WTC11 (cell line): ENCODE data around the gene GADL1. TPM values are rescaled to one million over a fixed set of nuclear protein-coding genes. Genes with fewer than 3 reads are reported as not detected.

Experiments
- ATAC-seq: fragments of 200-7000 bp; cut with Tn5 transposase; 2 replicates; pipeline ENCODE4 v1.10.0; 2021; ENCODE audit warnings: mild to moderate bottlenecking, moderate library complexity
- CTCF ChIA-PET: fragments of 300-600 bp; sonication (Branson Sonifier 250); formaldehyde crosslinking; loops from one replicate; lab custom pipeline; 2021; ENCODE audit warnings: antibody characterized with exemption; lab: Charles Lee
- POLR2A ChIA-PET: fragments of 350-600 bp; sonication (Branson Sonifier 250); formaldehyde crosslinking; loops from one replicate; lab custom pipeline; 2021; ENCODE audit warnings: antibody characterized with exemption; lab: Charles Lee
- DNase-seq: peaks from one replicate; pipeline ENCODE4 v3.0.0; 2021; ENCODE audit warnings: low spot score
- H3K27ac Mint-ChIP-seq: 2 replicates; pipeline ENCODE4 v1.8.0; 2021; ENCODE audit warnings: mixed read lengths
- H3K27me3 Mint-ChIP-seq: 2 replicates; pipeline ENCODE4 v1.8.0; 2021; ENCODE audit warnings: low read depth, mild to moderate bottlenecking, moderate library complexity, mixed read lengths
- H3K36me3 Mint-ChIP-seq: 2 replicates; pipeline ENCODE4 v1.8.0; 2021; ENCODE audit warnings: mixed read lengths
- H3K4me1 Mint-ChIP-seq: 2 replicates; pipeline ENCODE4 v1.8.0; 2022; ENCODE audit warnings: mixed read lengths
- H3K4me3 Mint-ChIP-seq: 2 replicates; pipeline ENCODE4 v1.8.0; 2021; ENCODE audit warnings: mild to moderate bottlenecking, moderate library complexity, mixed read lengths
- H3K9me3 Mint-ChIP-seq: 2 replicates; pipeline ENCODE4 v1.8.0; 2021; ENCODE audit warnings: mixed read lengths
- ATF1 ChIP-seq: sonication (generic); formaldehyde crosslinking; IDR thresholded peaks from 2 replicates; pipeline ENCODE4 v1.8.1; 2023; ENCODE audit warnings: mild to moderate bottlenecking, moderate library complexity, missing genetic modification reagents
- CREB1 ChIP-seq: sonication (generic); formaldehyde crosslinking; IDR thresholded peaks from 2 replicates; pipeline ENCODE4 v1.8.0; 2023; ENCODE audit warnings: mild to moderate bottlenecking, missing genetic modification reagents
- CREM ChIP-seq: sonication (generic); formaldehyde crosslinking; IDR thresholded peaks from 2 replicates; pipeline ENCODE4 v1.8.1; 2022; ENCODE audit warnings: mild to moderate bottlenecking, missing genetic modification reagents, moderate library complexity
- E2F1 ChIP-seq: sonication (generic); formaldehyde crosslinking; IDR thresholded peaks from 2 replicates; pipeline ENCODE4 v1.8.0; 2022; ENCODE audit warnings: mild to moderate bottlenecking, missing genetic modification reagents
- GTF2I ChIP-seq: fragments of 250-450 bp; sonication (Bioruptor Pico); conservative IDR thresholded peaks from 2 replicates; pipeline ENCODE4 v1.4.0; 2021; ENCODE audit warnings: mild to moderate bottlenecking
- IRF2 ChIP-seq: sonication (generic); formaldehyde crosslinking; IDR thresholded peaks from 2 replicates; pipeline ENCODE4 v1.8.0; 2022; ENCODE audit warnings: low read depth, missing genetic modification reagents, borderline replicate concordance
- JAZF1 ChIP-seq: fragments of 250-450 bp; sonication (Bioruptor Pico); IDR thresholded peaks from 2 replicates; pipeline ENCODE4 v1.9.0; 2021; ENCODE audit warnings: moderate library complexity, mild to moderate bottlenecking, inconsistent platforms
- MAX ChIP-seq: sonication (generic); formaldehyde crosslinking; IDR thresholded peaks from 2 replicates; pipeline ENCODE4 v1.8.0; 2022; ENCODE audit warnings: mild to moderate bottlenecking, missing genetic modification reagents
- MXD4 ChIP-seq: fragments of 250-450 bp; sonication (Bioruptor Pico); IDR thresholded peaks from 2 replicates; pipeline ENCODE4 v1.8.0; 2021; ENCODE audit warnings: mild to moderate bottlenecking, moderate library complexity, borderline replicate concordance
- MYBL2 ChIP-seq: sonication (generic); formaldehyde crosslinking; IDR thresholded peaks from 2 replicates; pipeline ENCODE4 v1.8.1; 2023; ENCODE audit warnings: mild to moderate bottlenecking, moderate library complexity, missing genetic modification reagents
- NFE2L1 ChIP-seq: sonication (generic); formaldehyde crosslinking; IDR thresholded peaks from 2 replicates; pipeline ENCODE4 v1.8.1; 2023; ENCODE audit warnings: missing genetic modification reagents
- NR3C1 ChIP-seq: sonication (generic); formaldehyde crosslinking; conservative IDR thresholded peaks from 2 replicates; pipeline ENCODE4 v1.8.1; 2023; ENCODE audit warnings: low read depth, mild to moderate bottlenecking, missing genetic modification reagents
- RELA ChIP-seq: sonication (generic); formaldehyde crosslinking; IDR thresholded peaks from 2 replicates; pipeline ENCODE4 v1.8.1; 2022; ENCODE audit warnings: missing genetic modification reagents, mild to moderate bottlenecking, borderline replicate concordance
- SMAD4 ChIP-seq: sonication (generic); formaldehyde crosslinking; IDR thresholded peaks from 2 replicates; pipeline ENCODE4 v1.8.0; 2022; ENCODE audit warnings: mild to moderate bottlenecking, missing genetic modification reagents
- TEAD1 ChIP-seq: sonication (generic); formaldehyde crosslinking; IDR thresholded peaks from 2 replicates; pipeline ENCODE4 v1.8.0; 2022; ENCODE audit warnings: mild to moderate bottlenecking, missing genetic modification reagents
- USF1 ChIP-seq: sonication (generic); formaldehyde crosslinking; IDR thresholded peaks from 2 replicates; pipeline ENCODE4 v1.8.0; 2022; ENCODE audit warnings: mild to moderate bottlenecking, missing genetic modification reagents
- ZNF138 ChIP-seq: sonication (generic); formaldehyde crosslinking; conservative IDR thresholded peaks from 2 replicates; pipeline ENCODE4 v1.8.1; 2022; ENCODE audit warnings: mild to moderate bottlenecking, moderate library complexity, missing genetic modification reagents
- ZNF232 ChIP-seq: sonication (generic); formaldehyde crosslinking; IDR thresholded peaks from 2 replicates; pipeline ENCODE4 v1.8.0; 2022; ENCODE audit warnings: mild to moderate bottlenecking, missing genetic modification reagents
- ZNF263 ChIP-seq: sonication (generic); formaldehyde crosslinking; IDR thresholded peaks from 2 replicates; pipeline ENCODE4 v1.8.1; 2022; ENCODE audit warnings: low read depth, mild to moderate bottlenecking, moderate library complexity, missing genetic modification reagents
- ZNF317 ChIP-seq: sonication (generic); formaldehyde crosslinking; IDR thresholded peaks from 2 replicates; pipeline ENCODE4 v1.8.1; 2023; ENCODE audit warnings: low read depth, mild to moderate bottlenecking, moderate library complexity, missing genetic modification reagents, borderline replicate concordance
- ZNF671 ChIP-seq: fragments of 250-450 bp; sonication (Bioruptor Pico); IDR thresholded peaks from 2 replicates; pipeline ENCODE4 v1.8.0; 2021; ENCODE audit warnings: mild to moderate bottlenecking
- total RNA-seq: library from RNA; stranded (reverse); gene quantifications from 3 replicates; pipeline ENCODE4 v1.2.3, GENCODE V29; 2021
- TF ChIP-seq, protein P1 (sequence below): sonication (generic); formaldehyde crosslinking; IDR thresholded peaks from 2 replicates; pipeline ENCODE4 v1.8.1; 2023; ENCODE audit warnings: mild to moderate bottlenecking, moderate library complexity, missing genetic modification reagents
- TF ChIP-seq, protein P2 (sequence below): fragments of 250-450 bp; sonication (Bioruptor Pico); IDR thresholded peaks from 2 replicates; pipeline ENCODE4 v1.8.0; 2021; ENCODE audit warnings: mild to moderate bottlenecking
- TF ChIP-seq, protein P3 (sequence below): sonication (generic); formaldehyde crosslinking; IDR thresholded peaks from 2 replicates; pipeline ENCODE4 v1.8.1; 2022; ENCODE audit warnings: low read depth, mild to moderate bottlenecking, moderate library complexity, missing genetic modification reagents, borderline replicate concordance
- TF ChIP-seq, protein P4 (sequence below): sonication (generic); formaldehyde crosslinking; IDR thresholded peaks from 2 replicates; pipeline ENCODE4 v1.8.1; 2023; ENCODE audit warnings: mild to moderate bottlenecking, missing genetic modification reagents

Gene GADL1
- total RNA-seq, 1 experiment from 2014 or later = 0.15 TPM

- TF ChIP-seq USF1 (no peak), ZNF232 (CRISPR knock-in tag) (no peak), ATF1 (CRISPR knock-in tag) (no peak), ZNF317 (CRISPR knock-in tag) (no peak), E2F1 (CRISPR knock-in tag) (no peak), MXD4 (CRISPR knock-in tag) (no peak), RELA (CRISPR knock-in tag) (no peak)
- Mint-ChIP-seq H3K9me3 (no peaks in the 10 kb centered on the region), H3K36me3 (no peaks in the 10 kb centered on the region), H3K27ac (no peak overlapping the region), H3K4me1 (peaks cover 26% of the 10 kb centered on the region), H3K27me3 (no peaks in the 10 kb centered on the region), H3K4me3 (no peak overlapping the region)
- POLR2A ChIA-PET = no interaction called here
- ATAC-seq (no peak), DNase-seq (no peak)
- CTCF ChIA-PET = no interaction called here
Measured at GRCh38 chr3:30832961-30833575, 61.4 kb downstream of the GADL1 start.

GRCh38 chr3:30827080-30827479 is 67.4 kb downstream of the GADL1 start:
- H3K36me3 Mint-ChIP-seq = no peaks in the 10 kb centered on the region
- H3K4me3 Mint-ChIP-seq = no peak overlapping the region
- no peak overlapping the region for H3K27ac Mint-ChIP-seq
- ATAC-seq (no peak), DNase-seq (no peak)
- TF ChIP-seq NR3C1 (CRISPR knock-in tag) (no peak), ZNF138 (no peak), CREB1 (CRISPR knock-in tag) (no peak), ZNF671 (no peak), MYBL2 (CRISPR knock-in tag) (no peak), MAX (CRISPR knock-in tag) (no peak), GTF2I (no peak), ZNF263 (CRISPR knock-in tag) (no peak)
- TF ChIP-seq, protein P1, sequence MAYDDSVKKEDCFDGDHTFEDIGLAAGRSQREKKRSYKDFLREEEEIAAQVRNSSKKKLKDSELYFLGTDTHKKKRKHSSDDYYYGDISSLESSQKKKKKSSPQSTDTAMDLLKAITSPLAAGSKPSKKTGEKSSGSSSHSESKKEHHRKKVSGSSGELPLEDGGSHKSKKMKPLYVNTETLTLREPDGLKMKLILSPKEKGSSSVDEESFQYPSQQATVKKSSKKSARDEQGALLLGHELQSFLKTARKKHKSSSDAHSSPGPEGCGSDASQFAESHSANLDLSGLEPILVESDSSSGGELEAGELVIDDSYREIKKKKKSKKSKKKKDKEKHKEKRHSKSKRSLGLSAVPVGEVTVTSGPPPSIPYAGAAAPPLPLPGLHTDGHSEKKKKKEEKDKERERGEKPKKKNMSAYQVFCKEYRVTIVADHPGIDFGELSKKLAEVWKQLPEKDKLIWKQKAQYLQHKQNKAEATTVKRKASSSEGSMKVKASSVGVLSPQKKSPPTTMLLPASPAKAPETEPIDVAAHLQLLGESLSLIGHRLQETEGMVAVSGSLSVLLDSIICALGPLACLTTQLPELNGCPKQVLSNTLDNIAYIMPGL (CRISPR knock-in tag) = no peak
- TF ChIP-seq, protein P2, sequence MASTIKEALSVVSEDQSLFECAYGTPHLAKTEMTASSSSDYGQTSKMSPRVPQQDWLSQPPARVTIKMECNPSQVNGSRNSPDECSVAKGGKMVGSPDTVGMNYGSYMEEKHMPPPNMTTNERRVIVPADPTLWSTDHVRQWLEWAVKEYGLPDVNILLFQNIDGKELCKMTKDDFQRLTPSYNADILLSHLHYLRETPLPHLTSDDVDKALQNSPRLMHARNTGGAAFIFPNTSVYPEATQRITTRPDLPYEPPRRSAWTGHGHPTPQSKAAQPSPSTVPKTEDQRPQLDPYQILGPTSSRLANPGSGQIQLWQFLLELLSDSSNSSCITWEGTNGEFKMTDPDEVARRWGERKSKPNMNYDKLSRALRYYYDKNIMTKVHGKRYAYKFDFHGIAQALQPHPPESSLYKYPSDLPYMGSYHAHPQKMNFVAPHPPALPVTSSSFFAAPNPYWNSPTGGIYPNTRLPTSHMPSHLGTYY (CRISPR knock-in tag) = no peak
- CTCF ChIA-PET = no interaction called here
- peaks cover 10% of the 10 kb centered on the region for H3K4me1 Mint-ChIP-seq
- no peaks in the 10 kb centered on the region for H3K27me3 Mint-ChIP-seq
- H3K9me3 Mint-ChIP-seq = no peaks in the 10 kb centered on the region
- POLR2A ChIA-PET = no interaction called here

DNA sequence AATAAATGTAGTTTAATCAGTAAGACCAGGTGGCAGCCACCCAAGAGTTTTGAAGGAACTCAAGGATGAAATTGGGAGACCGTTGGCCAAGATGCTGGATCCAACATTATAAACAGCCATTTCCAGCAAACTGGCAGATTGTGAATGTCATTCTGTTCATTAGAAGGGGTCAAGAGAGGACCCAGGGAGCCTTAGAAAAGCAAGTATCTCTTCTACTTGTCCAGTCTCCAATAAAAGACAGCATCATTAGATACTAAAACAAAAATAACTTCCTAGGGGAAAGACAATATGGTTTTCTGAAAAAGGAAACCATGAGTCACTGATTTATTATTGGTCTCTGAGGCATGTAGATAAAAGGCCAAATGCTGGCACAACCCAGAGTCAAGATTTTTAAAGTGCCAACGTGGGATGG is 67.9 kb downstream of the GADL1 start:
- Mint-ChIP-seq H3K4me3 (no peak overlapping the region), H3K9me3 (no peaks in the 10 kb centered on the region), H3K4me1 (peaks cover 10% of the 10 kb centered on the region), H3K27ac (no peak overlapping the region), H3K36me3 (no peaks in the 10 kb centered on the region), H3K27me3 (no peaks in the 10 kb centered on the region)
- ChIA-PET CTCF (no interaction called here), POLR2A (no interaction called here)
- DNase-seq = no peak
- ATAC-seq = no peak
- no peak for TF ChIP-seq IRF2 (CRISPR knock-in tag)
- TF ChIP-seq JAZF1 = no peak
- no peak for TF ChIP-seq CREM (CRISPR knock-in tag)
- TF ChIP-seq NFE2L1 (CRISPR knock-in tag) = no peak
- TF ChIP-seq USF1 = no peak
- TF ChIP-seq, protein P3, sequence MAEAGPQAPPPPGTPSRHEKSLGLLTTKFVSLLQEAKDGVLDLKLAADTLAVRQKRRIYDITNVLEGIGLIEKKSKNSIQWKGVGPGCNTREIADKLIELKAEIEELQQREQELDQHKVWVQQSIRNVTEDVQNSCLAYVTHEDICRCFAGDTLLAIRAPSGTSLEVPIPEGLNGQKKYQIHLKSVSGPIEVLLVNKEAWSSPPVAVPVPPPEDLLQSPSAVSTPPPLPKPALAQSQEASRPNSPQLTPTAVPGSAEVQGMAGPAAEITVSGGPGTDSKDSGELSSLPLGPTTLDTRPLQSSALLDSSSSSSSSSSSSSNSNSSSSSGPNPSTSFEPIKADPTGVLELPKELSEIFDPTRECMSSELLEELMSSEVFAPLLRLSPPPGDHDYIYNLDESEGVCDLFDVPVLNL (CRISPR knock-in tag) = no peak
- no peak for TF ChIP-seq TEAD1 (CRISPR knock-in tag)
- TF ChIP-seq, protein P4, sequence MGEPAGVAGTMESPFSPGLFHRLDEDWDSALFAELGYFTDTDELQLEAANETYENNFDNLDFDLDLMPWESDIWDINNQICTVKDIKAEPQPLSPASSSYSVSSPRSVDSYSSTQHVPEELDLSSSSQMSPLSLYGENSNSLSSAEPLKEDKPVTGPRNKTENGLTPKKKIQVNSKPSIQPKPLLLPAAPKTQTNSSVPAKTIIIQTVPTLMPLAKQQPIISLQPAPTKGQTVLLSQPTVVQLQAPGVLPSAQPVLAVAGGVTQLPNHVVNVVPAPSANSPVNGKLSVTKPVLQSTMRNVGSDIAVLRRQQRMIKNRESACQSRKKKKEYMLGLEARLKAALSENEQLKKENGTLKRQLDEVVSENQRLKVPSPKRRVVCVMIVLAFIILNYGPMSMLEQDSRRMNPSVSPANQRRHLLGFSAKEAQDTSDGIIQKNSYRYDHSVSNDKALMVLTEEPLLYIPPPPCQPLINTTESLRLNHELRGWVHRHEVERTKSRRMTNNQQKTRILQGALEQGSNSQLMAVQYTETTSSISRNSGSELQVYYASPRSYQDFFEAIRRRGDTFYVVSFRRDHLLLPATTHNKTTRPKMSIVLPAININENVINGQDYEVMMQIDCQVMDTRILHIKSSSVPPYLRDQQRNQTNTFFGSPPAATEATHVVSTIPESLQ (CRISPR knock-in tag) = no peak
- no peak for TF ChIP-seq SMAD4 (CRISPR knock-in tag)
